ENCODE data around the gene CILP2. TPM values are rescaled to one million over a fixed set of nuclear protein-coding genes. Genes with fewer than 3 reads are reported as not detected.

CILP2 gene
- total and polyA plus RNA-seq, 2 of the 8 experiments (the other 6 are each of a cell fraction or from before 2014, with no cell fraction given): 4.4 to 5.8 TPM

DNA sequence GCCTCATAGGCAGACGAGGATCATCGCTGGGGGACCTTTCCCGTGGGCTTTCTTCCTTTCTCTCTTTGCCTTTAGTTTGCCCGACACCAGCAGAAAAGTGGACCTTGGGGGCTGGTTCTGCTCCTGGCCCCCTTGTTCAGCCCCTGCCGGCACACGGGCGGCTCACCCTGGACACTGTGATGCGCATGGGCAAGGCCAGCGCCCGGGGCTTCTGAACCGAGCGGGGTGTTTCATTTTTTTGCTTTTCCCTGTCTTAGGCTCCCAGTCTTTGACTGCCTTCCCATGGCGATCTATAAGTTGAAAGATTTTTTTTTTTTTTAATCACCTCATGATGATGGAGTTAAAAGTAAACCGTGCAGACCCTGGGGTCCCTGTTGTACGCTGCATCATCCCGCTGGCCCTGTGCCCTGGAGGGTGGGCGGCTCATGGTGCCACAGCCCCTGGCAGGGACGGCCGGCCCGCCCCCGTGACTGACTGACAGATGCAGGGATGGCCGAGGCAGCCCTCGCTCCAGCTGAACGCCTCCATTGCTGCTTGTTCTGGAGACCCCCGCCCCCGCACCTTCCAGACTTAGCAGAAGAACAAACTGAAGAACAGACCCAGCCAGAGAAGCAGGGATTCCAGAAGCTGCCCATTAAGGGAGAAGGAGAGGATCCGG is 32.3 kb upstream of the CILP2 start (continued):
- TF ChIP-seq ASH2L (IDR thresholded peaks at IDR 0.05; ENCODE audit: low read length) (no peak), RBBP5 (IDR thresholded peaks at IDR 0.05; ENCODE audit: borderline replicate concordance, low read depth, low read length) (no peak), FOSL1 (IDR thresholded peaks at IDR 0.05; ENCODE audit: insufficient read depth, low read depth, low read length) (no peak)

Measured in H1 (cell line).